COLO829 (cell line): ENCODE measurements around the gene CUL1.
A peak's percentile ranks its signal among the peaks of the same experiment; 100 is the strongest.

ENCODE experiments used
- DNase-seq: peaks from one replicate; pipeline ENCODE4 v3.0.0; 2012; ENCODE audit warnings: low spot score

CUL1 gene

GRCh38 chr7:148698397-148699023 lies at the start of gene CUL1:
Gene CUL1, plus strand, starts transcription at chr7:148698903. Its CDS starts 31,220 bp downstream, at chr7:148730123.
- DNase-seq: no peak

- peak; percentile 79 for DNase-seq
These were observed 48.4 kb upstream of the CUL1 start for GRCh38 chr7:148650232-148650858.

GRCh38 chr7:148652773-148653172 lies 45.9 kb upstream of the CUL1 start:
- DNase-seq: no peak

- no peak for DNase-seq
These were observed 40.8 kb upstream of the CUL1 start for GRCh38 chr7:148657929-148658328.

GRCh38 chr7:148661471-148661870 lies 37.2 kb upstream of the CUL1 start:
- DNase-seq: no peak

GRCh38 chr7:148662646-148663045 lies 36.1 kb upstream of the CUL1 start:
- peak; percentile 58 for DNase-seq

- DNase-seq: no peak
These were observed 34.4 kb upstream of the CUL1 start for GRCh38 chr7:148664324-148664723.

GRCh38 chr7:148665221-148665620 lies 33.5 kb upstream of the CUL1 start:
- DNase-seq: no peak

GRCh38 chr7:148669927-148670326 lies 28.8 kb upstream of the CUL1 start:
- no peak for DNase-seq

- DNase-seq: no peak
These were observed 28.3 kb upstream of the CUL1 start for GRCh38 chr7:148670374-148670773.

- no peak for DNase-seq
These were observed 27.9 kb upstream of the CUL1 start for GRCh38 chr7:148670807-148671206.

GRCh38 chr7:148672041-148672440 lies 26.7 kb upstream of the CUL1 start:
- DNase-seq: no peak

GRCh38 chr7:148674689-148675088 lies 24.0 kb upstream of the CUL1 start:
- DNase-seq: no peak

GRCh38 chr7:148676291-148676690 lies 22.4 kb upstream of the CUL1 start:
- no peak for DNase-seq

- no peak for DNase-seq
These were observed 16.9 kb upstream of the CUL1 start for GRCh38 chr7:148681821-148682220.

- DNase-seq: no peak
These were observed 14.3 kb upstream of the CUL1 start for GRCh38 chr7:148684289-148684830.

GRCh38 chr7:148686312-148686937 lies 12.3 kb upstream of the CUL1 start:
- DNase-seq: no peak

GRCh38 chr7:148687555-148687954 lies 11.1 kb upstream of the CUL1 start:
- peak; percentile 27 for DNase-seq

GRCh38 chr7:148688526-148688925 lies 10.2 kb upstream of the CUL1 start:
- no peak for DNase-seq

GRCh38 chr7:148693651-148694050 lies 5.1 kb upstream of the CUL1 start:
- DNase-seq: no peak

- no peak for DNase-seq
These were observed 4.1 kb upstream of the CUL1 start for GRCh38 chr7:148694631-148695030.

- no peak for DNase-seq
These were observed 2.8 kb upstream of the CUL1 start for GRCh38 chr7:148695953-148696352.

- DNase-seq: no peak
These were observed 1.9 kb upstream of the CUL1 start for GRCh38 chr7:148696787-148697186.
